HepG2 (cell line): Measurements from ENCODE around the gene GSTA5. TPM values are rescaled to one million over a fixed set of nuclear protein-coding genes. Genes with fewer than 3 reads are reported as not detected.
"Not testable (repeated sequence)": the region's sequence is repeated elsewhere in the genome, so short reads cannot be mapped to it uniquely, and the experiment has no call there.

Source experiments
- ATAC-seq: fragments of 200-7000 bp; cut with Tn5 transposase; 3 replicates; pipeline ENCODE4 v1.9.1; 2020; ENCODE audit warnings: mild to moderate bottlenecking, moderate library complexity
- BruUV-seq: library from RNA; stranded (reverse); fragments of 400-500 nt; replicated peaks from 2 replicates; lab custom pipeline; 2021; lab: Mats Ljungman, UMichigan
- CTCF ChIA-PET: fragments of 300-600 bp; formaldehyde crosslinking; extraction: SDS; loops from one replicate; lab custom pipeline; 2021; ENCODE audit warnings: low total read pairs, inconsistent platforms, low intra/inter-chr PET ratio; lab: Yijun Ruan, JAX
- POLR2A ChIA-PET: fragments of 350-600 bp; sonication (Branson Sonifier 250); formaldehyde crosslinking; loops from one replicate; lab custom pipeline; 2020; ENCODE audit warnings: antibody characterized with exemption, inconsistent platforms; lab: Yijun Ruan, JAX
- DNase-seq: peaks from one replicate; pipeline ENCODE4 v3.0.0-alpha.2; 2015; ENCODE audit warnings: low spot score
- FAIRE-seq: peaks from 3 replicates; lab custom pipeline; 2011; peaks lifted over from hg19 to GRCh38; lab: Jason Lieb, UNC
- H2AFZ ChIP-seq: one replicate; pipeline ENCODE4 v1.6.1; 2011; ENCODE audit warnings: low read length, inconsistent platforms
- H3K27ac ChIP-seq: fragments of 300-600 bp; 3 replicates; pipeline ENCODE4 v1.8.0; 2011; ENCODE audit warnings: mixed run types, mild to moderate bottlenecking, mixed read lengths, low read length, inconsistent platforms; ENCODE audit not compliant: insufficient read depth; ENCODE audit errors: extremely low read length
- H3K27me3 ChIP-seq, 2 experiments: fragments of 200-600 bp in 1 of 2; 2 replicates in 1 of 2; 3 replicates in 1 of 2; pipeline versions ENCODE4 v1.6.0 to v1.8.0; 2011; ENCODE audit warnings: low read length in 2 of 2, mild to moderate bottlenecking in 2 of 2, moderate library complexity in 2 of 2, inconsistent platforms in 1 of 2; ENCODE audit not compliant: insufficient read depth in 2 of 2, control insufficient read depth in 1 of 2
- H3K36me3 ChIP-seq, 2 experiments: fragments of 200-600 bp in 1 of 2; replicated peaks in 1 of 2; 2 replicates in 1 of 2; 3 replicates in 1 of 2; pipeline versions ENCODE4 v1.5.1 to v1.8.0; 2011; ENCODE audit warnings: low read length in 2 of 2, inconsistent platforms in 1 of 2; ENCODE audit not compliant: insufficient read depth in 2 of 2, control insufficient read depth in 1 of 2
- H3K4me1 ChIP-seq: 2 replicates; pipeline ENCODE4 v1.5.1; 2012; ENCODE audit warnings: low read length, inconsistent platforms; ENCODE audit not compliant: insufficient read depth
- H3K4me2 ChIP-seq: 2 replicates; pipeline ENCODE4 v1.6.0; 2011; ENCODE audit warnings: low read depth, low read length, inconsistent platforms
- H3K4me3 ChIP-seq, 3 experiments: fragments of 200-600 bp in 1 of 3; sonication (generic), shearing (Covaris generic) in 1 of 3; replicated peaks in 1 of 3; 2 replicates each; pipeline ENCODE4 v1.5.1; 2011 to 2016; ENCODE audit warnings: low read length in 3 of 3, inconsistent platforms in 2 of 3, low read depth in 2 of 3, mild to moderate bottlenecking in 2 of 3, control low read depth in 1 of 3, mixed read lengths in 1 of 3; ENCODE audit not compliant: insufficient read depth in 1 of 3
- H3K79me2 ChIP-seq: one replicate; pipeline ENCODE4 v1.6.1; 2011; ENCODE audit warnings: low read length, inconsistent platforms; ENCODE audit not compliant: insufficient read depth
- H3K9ac ChIP-seq: 2 replicates; pipeline ENCODE4 v1.6.0; 2011; ENCODE audit warnings: mild to moderate bottlenecking, low read depth, low read length, inconsistent platforms; ENCODE audit not compliant: insufficient read depth
- H3K9me3 ChIP-seq: 2 replicates; pipeline ENCODE4 v1.5.1; 2012; ENCODE audit warnings: mild to moderate bottlenecking, low read length
- H4K20me1 ChIP-seq: 2 replicates; pipeline ENCODE4 v1.6.0; 2011; ENCODE audit warnings: inconsistent platforms, mild to moderate bottlenecking, low read length, moderate library complexity; ENCODE audit not compliant: insufficient read depth
- GATAD2A ChIP-seq: IDR thresholded peaks from 2 replicates; pipeline ENCODE4 v1.6.1; 2016
- MED1 ChIP-seq: sonication (generic); formaldehyde crosslinking; IDR thresholded peaks from 2 replicates; pipeline ENCODE4 v1.4.0; 2020; ENCODE audit warnings: missing genetic modification reagents
- NR2F2 ChIP-seq: IDR thresholded peaks from 2 replicates; pipeline ENCODE4 v1.6.1; 2012; ENCODE audit warnings: low read depth, inconsistent platforms, borderline replicate concordance
- NR2F6 ChIP-seq, 2 experiments: IDR thresholded peaks; 2 replicates each; pipeline ENCODE4 v1.6.1; 2016; ENCODE audit warnings: antibody characterized with exemption in 1 of 2, mild to moderate bottlenecking in 1 of 2
- SOX13 ChIP-seq, 3 experiments: fragments of 450-650 bp in 1 of 3; sonication (generic) in 1 of 3; formaldehyde crosslinking in 1 of 3; IDR thresholded peaks in 2 of 3; conservative IDR thresholded peaks in 1 of 3; 2 replicates each; pipeline versions ENCODE4 v1.5.0 to v1.6.1; 2016 to 2020; ENCODE audit warnings: antibody characterized with exemption in 1 of 3, mild to moderate bottlenecking in 1 of 3, missing compliant biosample characterization in 1 of 3, missing genetic modification reagents in 1 of 3, moderate library complexity in 1 of 3
- SOX6 ChIP-seq, 2 experiments: fragments of 450-650 bp in 1 of 2; sonication (generic) in 1 of 2; formaldehyde crosslinking in 1 of 2; IDR thresholded peaks; 2 replicates each; pipeline versions ENCODE4 v1.4.0 to v1.6.1; 2017 to 2020; ENCODE audit warnings: antibody characterized with exemption in 1 of 2, mild to moderate bottlenecking in 1 of 2, missing genetic modification reagents in 1 of 2
- ZFP91 ChIP-seq: sonication (generic); formaldehyde crosslinking; IDR thresholded peaks from 2 replicates; pipeline ENCODE4 v1.9.0; 2022; ENCODE audit warnings: missing genetic modification reagents, mild to moderate bottlenecking, borderline replicate concordance
- ZNF687 ChIP-seq: sonication (generic); formaldehyde crosslinking; IDR thresholded peaks from 2 replicates; pipeline ENCODE4 v1.5.1; 2020; ENCODE audit warnings: mild to moderate bottlenecking, missing genetic modification reagents, moderate library complexity
- ZNF883 ChIP-seq: sonication (generic); formaldehyde crosslinking; IDR thresholded peaks from 2 replicates; pipeline ENCODE4 v1.5.1; 2020; ENCODE audit warnings: mild to moderate bottlenecking, missing genetic modification reagents; ENCODE audit errors: not compliant biosample characterization
- WGBS: methylation state at CpG from one replicate; pipeline ENCODE4 v1.1.6; 2017; ENCODE audit warnings: low lambda C conversion rate; 5-methylcytosine and 5-hydroxymethylcytosine counted together
- in situ Hi-C: cut with HindIII; loops from 2 replicates; pipeline ENCODE4 v1.10.0; 2017; ENCODE audit warnings: low pct_unique_long_range_greater_than_20kb; ENCODE audit not compliant: extremely low pct_ligation_motif_present
- intact Hi-C: fragments of 100-400 bp; cut with micrococcal nuclease; formaldehyde crosslinking; loops from one replicate; pipeline ENCODE4 v1.10.0; 2022; ENCODE audit not compliant: unreplicated experiment
- polyA plus RNA-seq, 8 experiments: library from polyadenylated mRNA; depleted of rRNA in 3 of 8; stranded (reverse) in 7 of 8; unstranded in 1 of 8; fragments of >200 nt; fragmentation: Illumina TruSeq in 4 of 8; extraction: Trizol in 4 of 8; gene quantifications; 2 replicates each; pipeline versions ENCODE4 v1.2.1 to v1.2.3, GENCODE V29; 2011 to 2016; ENCODE audit warnings: low read depth in 4 of 8, missing spikeins in 1 of 8, mixed read lengths in 1 of 8; ENCODE audit not compliant: insufficient read depth in 1 of 8
- total RNA-seq, 5 experiments: library from RNA; depleted of rRNA; stranded (reverse); fragments of >200 nt; fragmentation: Illumina TruSeq; extraction: Trizol; gene quantifications; 2 replicates each; pipeline ENCODE4 v1.2.3, GENCODE V29; 2016; ENCODE audit warnings: low read depth in 1 of 5

The GSTA5 gene
- total and polyA plus RNA-seq, 2 of the 13 experiments (the other 11 are each of a cell fraction or from before 2014, with no cell fraction given) = not detected

GRCh38 chr6:52825900-52826459 is 14.6 kb downstream of the GSTA5 start (continued):
- TF ChIP-seq SOX13 (IDR thresholded peaks at IDR 0.05); NR2F6 (CRISPR knock-in tag; IDR thresholded peaks at IDR 0.05); SOX6 (IDR thresholded peaks at IDR 0.05): not testable (repeated sequence)
- 0 out of 4 replicates have a peak, but pooled peaks of 1 of the 2 experiments have one; percentile 67 for TF ChIP-seq SOX13 (CRISPR knock-in tag; conservative IDR thresholded peaks at IDR 0.05 in 1 of 2, IDR thresholded peaks at IDR 0.05 in 1 of 2)
- TF ChIP-seq NR2F2 = 0 out of 2 replicates have a peak, but pooled peaks have one; percentile 18
- TF ChIP-seq MED1 (CRISPR knock-in tag) = 0 out of 2 replicates have a peak, but pooled peaks have one; percentile 16
- peak; percentile 58 for TF ChIP-seq NR2F6 (IDR thresholded peaks at IDR 0.05)
- peak; percentile 64; the same call in 1 of the 2 replicates for TF ChIP-seq SOX6 (CRISPR knock-in tag; IDR thresholded peaks at IDR 0.05)
- TF ChIP-seq GATAD2A = peak; percentile 46; the same call in 1 of the 2 replicates

GRCh38 chr6:52825270-52825793 is 15.3 kb downstream of the GSTA5 start:
- H3K79me2 ChIP-seq, H3K27me3 ChIP-seq, POLR2A ChIA-PET, DNase-seq, H3K36me3 ChIP-seq, H2AFZ ChIP-seq, BruUV-seq, H3K9ac ChIP-seq, H4K20me1 ChIP-seq, FAIRE-seq, CTCF ChIA-PET, H3K4me3 ChIP-seq, H3K27ac ChIP-seq, intact Hi-C loops, H3K4me2 ChIP-seq, H3K9me3 ChIP-seq, ATAC-seq: not testable (repeated sequence)
- TF ChIP-seq ZNF883 (CRISPR knock-in tag) = peak; percentile 23
- peak; percentile 13; the same call in 1 of the 2 replicates for TF ChIP-seq ZNF687 (CRISPR knock-in tag)
- TF ChIP-seq ZFP91 (CRISPR knock-in tag) = 0 out of 2 replicates have a peak, but pooled peaks have one; percentile 1
- WGBS = 95% methylated on average over 20 of the region's 25 CpGs
- H3K4me1 ChIP-seq = peaks cover 37% of the 10 kb centered on the region
- in situ Hi-C loops = loop anchor here (5.0 kb wide), 1 partner anchor 38 kb away; no protein-coding TSS in a partner anchor
